A549 treated with CORT108297 at 1 μM for 4 hours (cell line): ENCODE data around the gene CUL5. TPM values are rescaled to one million over a fixed set of nuclear protein-coding genes. Genes with fewer than 3 reads are reported as not detected.

Experiments
- total RNA-seq: library from RNA; stranded (reverse); fragments of 200-300 nt; extraction: Qiagen RNA extraction; gene quantifications from 5 replicates; pipeline ENCODE4 v1.2.3, GENCODE V29; 2022

Gene CUL5
- 6.3 to 10.8 TPM (median 9.9 TPM) in 5 replicates for total RNA-seq

DNA sequence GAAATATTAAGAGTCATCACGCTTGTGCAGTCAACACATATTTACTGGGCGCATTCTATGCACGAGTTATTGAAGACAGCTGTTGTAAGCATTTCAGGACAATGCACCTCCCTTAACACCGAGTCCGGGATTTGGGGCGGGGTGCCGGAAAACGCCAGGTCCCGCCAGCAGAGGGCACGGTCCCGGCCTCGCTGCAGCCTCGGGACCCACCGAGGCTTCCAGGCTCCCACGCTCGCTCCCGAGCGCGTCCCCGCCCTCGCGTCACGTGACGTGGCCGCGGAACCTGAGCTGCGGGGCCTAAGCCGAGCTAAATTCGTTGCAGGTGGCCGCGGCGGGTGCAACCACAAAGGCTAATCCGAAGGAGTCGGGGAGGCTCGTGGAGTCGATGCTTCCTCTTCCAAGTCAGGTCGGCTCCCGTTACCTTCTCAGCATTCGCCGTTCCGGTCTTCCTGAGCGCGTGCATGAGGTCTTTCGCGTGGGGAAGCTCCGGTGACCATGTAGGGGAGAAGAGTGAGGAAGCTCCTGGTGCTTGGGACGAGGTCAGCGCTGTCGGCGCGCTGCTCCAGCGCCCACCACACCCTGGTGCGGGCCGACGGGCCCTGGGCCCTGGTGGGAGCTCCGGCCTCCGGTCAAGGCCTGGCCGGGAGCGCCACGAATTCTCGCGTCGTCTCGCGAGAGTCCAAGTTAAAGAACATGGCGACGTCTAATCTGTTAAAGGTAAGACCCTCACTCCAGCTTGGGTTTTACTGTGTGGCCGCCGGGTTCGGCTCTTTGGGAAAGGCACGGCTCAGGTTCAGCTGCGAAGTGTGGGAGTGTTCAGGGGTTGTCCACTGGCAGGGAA lies at the start of gene CUL5:
Gene CUL5, plus strand, starts transcription at position 243 of the 841 bp plus-strand sequence. Its CDS starts 451 bp downstream, at position 694.

DNA sequence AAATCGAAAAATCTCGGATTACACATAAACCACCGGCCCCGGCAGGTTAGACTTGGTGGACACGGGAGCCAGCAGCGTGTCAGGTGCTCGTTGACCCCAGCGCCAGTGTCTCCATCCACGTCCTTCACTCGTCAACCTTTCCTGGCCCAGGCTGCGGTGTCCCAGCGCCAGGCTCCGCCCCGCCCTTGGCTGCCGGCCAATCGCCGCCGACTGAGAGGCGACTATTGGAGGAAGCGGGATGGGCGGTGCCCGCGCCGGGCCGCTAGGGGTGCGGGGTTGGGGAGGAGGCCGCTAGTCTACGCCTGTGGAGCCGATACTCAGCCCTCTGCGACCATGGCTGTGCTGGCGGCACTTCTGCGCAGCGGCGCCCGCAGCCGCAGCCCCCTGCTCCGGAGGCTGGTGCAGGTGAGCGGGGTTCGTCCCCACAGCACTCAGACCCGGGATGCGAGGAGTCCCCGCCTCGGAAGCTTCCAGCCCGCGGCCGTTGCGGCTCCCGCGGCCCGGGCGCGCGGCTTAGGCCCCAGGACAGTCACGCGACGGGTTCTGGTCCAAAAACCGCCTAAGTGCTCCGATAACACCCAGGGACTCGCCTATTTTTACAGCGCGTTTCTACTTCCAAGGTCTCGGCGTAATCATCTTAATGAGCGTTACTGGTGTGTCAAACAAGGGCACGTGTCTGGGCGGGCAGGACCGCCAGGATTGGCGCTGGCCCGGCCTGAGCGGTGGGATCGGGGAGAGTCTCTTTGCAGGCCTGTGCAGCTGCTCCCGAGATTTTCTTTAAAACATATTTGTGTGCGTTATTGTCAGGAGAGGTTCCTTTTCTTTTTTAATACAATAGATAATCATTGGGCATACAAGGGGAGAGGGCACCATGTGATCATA lies 112.8 kb downstream of the CUL5 start, which contains the start of gene ACAT1:
Gene ACAT1, plus strand, starts transcription at position 294 of the 882 bp plus-strand sequence. Its CDS starts 40 bp downstream, at position 334.

Other genes starting within 250 kb of the CUL5 start
- gene SLC35F2, start 150.1 kb upstream of the CUL5 start, total RNA-seq: 38.6 to 47.6 TPM (median 42.0 TPM) in 5 replicates
- 0.27 to 0.66 TPM (median 0.62 TPM) in 5 replicates for gene RAB39A, start 80.5 kb upstream of the CUL5 start, total RNA-seq
- gene ACAT1, start 112.7 kb downstream of the CUL5 start, total RNA-seq: 59.6 to 91.3 TPM (median 63.8 TPM) in 5 replicates
- 3.8 to 6.1 TPM (median 4.8 TPM) in 5 replicates for gene NPAT, start 213.7 kb downstream of the CUL5 start, total RNA-seq
- 7.8 to 13.3 TPM (median 7.9 TPM) in 5 replicates for gene ATM, start 214.2 kb downstream of the CUL5 start, total RNA-seq